NCI-H345 (cell line): ENCODE data around the gene FAM156A.
A peak's percentile ranks its signal among the peaks of the same experiment; 100 is the strongest.
"Not testable (repeated sequence)": the region's sequence is repeated elsewhere in the genome, so short reads cannot be mapped to it uniquely, and the experiment has no call there.

Source experiments
- DNase-seq: peaks from one replicate; lab custom pipeline; 2025; lab: John Stamatoyannopoulos, UW

Gene FAM156A

GRCh38 chrX:52966993-52967738 is 8.8 kb upstream of the FAM156A start:
- DNase-seq: not testable (repeated sequence)

DNA sequence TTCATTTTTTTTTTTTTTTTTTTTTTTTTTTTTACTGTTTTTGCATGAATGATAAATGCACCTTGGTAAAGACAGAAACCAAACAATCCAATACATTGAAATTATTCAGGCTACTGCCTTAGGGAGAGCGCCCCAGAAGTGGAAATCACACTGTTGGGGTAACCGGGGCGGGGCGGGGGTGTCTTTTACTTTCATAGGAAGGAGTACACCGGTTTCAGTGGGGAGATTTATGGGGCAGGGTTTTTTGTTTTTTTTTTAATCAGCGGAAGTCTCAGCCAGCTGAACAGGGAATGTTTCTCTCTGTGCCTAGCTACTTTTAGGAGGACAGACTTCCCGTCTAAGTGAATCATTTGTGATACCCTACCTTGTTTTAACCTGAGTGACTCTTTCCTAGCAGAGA is 643 bp upstream of the FAM156A start:
- not testable (repeated sequence) for DNase-seq

DNA sequence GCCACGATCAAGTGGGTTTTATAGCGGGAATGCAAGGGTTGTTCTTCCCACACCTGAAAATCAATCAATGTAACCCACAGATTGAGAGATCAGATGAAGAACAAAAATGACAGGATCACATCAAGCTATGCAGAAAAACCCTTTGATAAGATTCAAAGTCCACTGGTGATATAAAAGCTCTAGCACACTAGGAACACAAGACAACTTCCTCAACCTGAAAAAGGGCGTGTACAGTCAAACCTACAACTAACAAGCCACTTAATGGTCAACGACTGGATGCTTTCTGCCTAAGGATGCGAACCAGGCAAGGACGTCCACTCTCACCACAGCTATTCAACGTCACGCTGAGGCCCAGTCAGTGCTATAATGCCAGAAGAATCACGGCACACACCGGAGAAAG is 8.4 kb downstream of the FAM156A start:
- DNase-seq: not testable (repeated sequence)

GRCh38 chrX:52949325-52949724 is 9.0 kb downstream of the FAM156A start:
- not testable (repeated sequence) for DNase-seq

DNA sequence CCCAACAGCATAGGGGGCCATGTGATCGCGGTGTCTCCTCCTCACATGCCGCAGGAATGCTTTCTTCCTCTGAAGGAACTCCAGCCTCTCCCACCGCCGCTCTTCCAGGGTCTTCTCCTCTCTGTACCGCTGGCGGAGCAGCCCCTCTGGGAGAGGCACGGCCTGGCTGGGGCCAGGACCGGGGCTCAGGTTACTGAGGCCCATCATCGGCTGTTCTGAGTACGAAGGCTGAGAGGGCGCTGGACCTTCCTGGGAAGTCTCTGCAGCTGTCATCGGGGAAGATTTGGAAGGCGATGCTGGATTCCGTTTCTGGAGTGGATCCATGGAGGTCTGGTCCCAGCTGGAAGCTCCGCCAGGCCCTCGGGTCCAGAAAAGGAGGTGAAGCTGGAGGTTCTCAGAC is 10.1 kb downstream of the FAM156A start:
- DNase-seq: not testable (repeated sequence)

GRCh38 chrX:52947501-52947900 is 10.8 kb downstream of the FAM156A start:
- DNase-seq: not testable (repeated sequence)

GRCh38 chrX:52945838-52946494 is 12.4 kb downstream of the FAM156A start:
- not testable (repeated sequence) for DNase-seq

DNA sequence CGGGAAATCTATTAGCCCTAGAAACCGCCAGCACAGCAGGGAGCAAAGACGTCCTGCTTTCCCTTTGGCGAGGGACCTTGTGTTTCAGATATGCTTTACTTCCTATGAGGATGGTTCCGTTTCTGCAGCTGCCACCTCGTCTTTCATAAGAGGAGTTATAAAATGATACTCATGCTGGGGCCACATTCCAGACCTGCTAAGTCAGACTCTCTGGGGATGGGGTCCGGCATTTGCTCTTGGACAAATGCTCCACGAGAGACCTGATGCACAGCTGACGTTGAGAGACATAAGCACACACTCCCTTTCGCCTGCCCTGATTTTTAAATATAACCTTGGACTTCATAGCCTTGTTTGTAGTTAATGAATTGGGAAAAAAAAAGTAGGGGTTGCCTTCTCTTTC is 16.6 kb downstream of the FAM156A start:
- DNase-seq: not testable (repeated sequence)

GRCh38 chrX:52940704-52941103 is 17.6 kb downstream of the FAM156A start:
- not testable (repeated sequence) for DNase-seq

DNA sequence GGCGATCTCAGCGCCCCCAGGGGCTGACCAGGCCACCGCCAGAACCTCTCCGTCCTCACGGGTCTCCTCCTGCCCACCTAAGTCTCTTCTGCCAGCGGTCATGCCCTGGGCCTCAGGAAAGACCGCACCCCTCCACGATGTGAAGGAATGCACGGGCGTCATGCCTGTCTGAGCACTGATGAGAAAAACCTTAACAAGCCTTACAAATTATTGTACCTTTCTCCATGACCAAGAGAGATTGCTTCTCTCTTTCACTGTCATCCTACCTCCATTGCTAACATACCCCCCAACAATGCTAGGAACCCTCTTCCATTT is 22.9 kb downstream of the FAM156A start:
- not testable (repeated sequence) for DNase-seq

- DNase-seq: peak; percentile 95
Measured at GRCh38 chrX:52934704-52935469, 23.4 kb downstream of the FAM156A start.

DNA sequence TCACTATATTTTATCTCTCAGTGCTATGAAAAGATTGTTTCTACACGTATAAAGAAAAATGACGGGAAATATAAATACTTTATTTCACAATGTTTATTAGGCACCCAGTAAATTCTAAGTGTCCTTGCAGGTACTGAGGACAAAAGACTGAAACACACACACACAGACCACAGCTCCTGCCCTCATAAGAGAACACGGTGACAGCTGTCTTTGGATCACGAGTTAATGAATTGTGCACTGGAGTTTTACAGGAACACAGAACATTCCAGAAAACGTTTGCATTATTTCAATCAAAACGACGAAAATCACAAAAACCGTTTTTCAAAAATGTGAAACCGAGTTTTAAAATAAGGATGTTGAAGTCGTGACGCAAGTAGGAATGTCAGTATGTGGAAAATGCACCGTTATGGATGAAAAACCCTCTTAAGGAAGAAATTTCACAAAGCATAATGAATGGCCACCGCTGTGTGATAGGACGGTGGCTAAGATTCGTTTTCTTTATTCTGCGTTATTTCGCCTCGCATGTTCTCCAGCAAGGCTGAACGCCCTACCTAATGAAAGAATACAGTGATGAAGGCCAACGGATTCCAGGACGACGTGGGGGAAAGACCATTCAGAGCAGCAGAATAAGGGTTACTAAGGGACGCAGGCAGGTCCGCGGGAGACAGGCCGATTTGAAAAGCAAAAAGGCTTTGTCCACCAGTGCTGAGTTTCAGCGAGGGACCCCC is 24.2 kb downstream of the FAM156A start:
- no peak for DNase-seq

DNA sequence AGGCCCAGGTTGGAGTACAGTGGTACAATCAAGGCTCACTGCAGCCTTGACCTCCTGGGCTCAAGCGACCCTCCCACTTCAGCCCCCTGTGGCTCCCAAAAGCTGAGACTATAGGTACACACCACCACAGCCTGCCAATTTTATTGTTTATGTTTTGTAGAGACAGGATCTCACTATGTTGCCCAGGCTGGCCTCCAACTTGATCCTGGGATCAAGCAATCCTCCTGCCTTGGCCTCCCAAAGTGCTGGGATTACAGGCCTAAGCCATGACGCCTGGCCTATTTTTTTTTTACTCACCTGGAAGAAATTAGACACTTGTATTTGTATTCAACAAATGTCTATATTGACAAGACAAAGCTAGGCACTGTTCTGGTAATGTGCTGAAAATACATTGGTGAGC is 25.1 kb downstream of the FAM156A start:
- no peak for DNase-seq

GRCh38 chrX:52930214-52930613 is 28.1 kb downstream of the FAM156A start:
- not testable (repeated sequence) for DNase-seq

DNA sequence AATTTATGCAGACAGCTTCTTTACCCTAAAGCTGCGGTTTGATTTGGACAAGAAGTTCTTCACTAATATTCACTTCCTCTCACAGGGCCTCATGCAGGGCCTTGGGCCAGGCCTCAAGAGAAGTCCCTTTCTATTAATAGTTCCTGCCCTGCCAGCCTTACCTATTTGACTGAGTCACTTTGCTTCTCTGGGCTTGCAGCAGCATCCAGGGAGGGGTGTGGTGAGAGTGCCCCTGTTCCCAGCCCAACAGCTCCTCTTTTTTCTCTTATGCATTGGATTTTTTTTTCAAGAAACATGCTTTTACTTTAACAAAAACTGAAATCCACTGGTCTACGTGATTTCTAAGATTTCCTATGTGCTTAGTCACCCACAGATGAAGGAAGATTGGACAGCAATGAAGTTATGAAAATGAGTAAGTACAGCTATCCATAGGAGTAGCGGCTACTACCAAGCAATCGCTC is 34.5 kb downstream of the FAM156A start:
- DNase-seq: no peak

- DNase-seq: not testable (repeated sequence)
Measured at GRCh38 chrX:52914704-52915103, 43.6 kb downstream of the FAM156A start.

DNA sequence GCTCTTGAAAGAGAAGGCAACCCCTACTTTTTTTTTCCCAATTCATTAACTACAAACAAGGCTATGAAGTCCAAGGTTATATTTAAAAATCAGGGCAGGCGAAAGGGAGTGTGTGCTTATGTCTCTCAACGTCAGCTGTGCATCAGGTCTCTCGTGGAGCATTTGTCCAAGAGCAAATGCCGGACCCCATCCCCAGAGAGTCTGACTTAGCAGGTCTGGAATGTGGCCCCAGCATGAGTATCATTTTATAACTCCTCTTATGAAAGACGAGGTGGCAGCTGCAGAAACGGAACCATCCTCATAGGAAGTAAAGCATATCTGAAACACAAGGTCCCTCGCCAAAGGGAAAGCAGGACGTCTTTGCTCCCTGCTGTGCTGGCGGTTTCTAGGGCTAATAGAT is 44.6 kb downstream of the FAM156A start:
- DNase-seq: not testable (repeated sequence)

DNA sequence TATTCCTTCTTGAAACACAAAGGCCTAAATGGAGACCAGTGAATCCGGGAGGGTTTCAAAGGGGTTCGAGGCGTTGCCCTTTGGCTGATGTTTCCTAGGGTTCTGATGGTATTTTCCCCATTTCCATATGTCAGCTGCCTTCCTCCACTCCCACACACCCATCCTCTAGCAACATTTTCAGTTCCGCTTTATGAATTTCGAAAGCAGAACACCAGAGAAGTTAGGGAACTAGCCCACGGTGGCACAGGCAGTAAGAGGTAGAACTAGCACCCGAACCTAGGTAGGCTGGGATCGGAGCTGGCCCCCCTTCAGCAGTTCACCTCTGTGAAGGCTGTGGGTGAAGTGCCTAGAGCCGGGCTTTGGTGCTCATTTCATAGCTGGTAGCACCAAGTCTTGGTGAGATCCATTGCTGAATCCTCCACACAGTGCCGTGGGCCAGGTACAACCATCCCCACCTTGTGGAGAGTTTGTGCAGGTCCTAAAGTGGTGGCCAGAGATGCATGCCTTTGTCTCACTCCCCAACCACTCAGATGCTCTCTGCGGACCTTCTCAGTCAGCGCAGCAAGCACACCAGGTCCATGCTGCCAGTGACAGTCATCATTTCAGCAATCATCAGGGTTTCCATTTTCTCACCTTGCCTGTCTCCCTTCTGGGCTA is 48.9 kb downstream of the FAM156A start:
- not testable (repeated sequence) for DNase-seq

DNA sequence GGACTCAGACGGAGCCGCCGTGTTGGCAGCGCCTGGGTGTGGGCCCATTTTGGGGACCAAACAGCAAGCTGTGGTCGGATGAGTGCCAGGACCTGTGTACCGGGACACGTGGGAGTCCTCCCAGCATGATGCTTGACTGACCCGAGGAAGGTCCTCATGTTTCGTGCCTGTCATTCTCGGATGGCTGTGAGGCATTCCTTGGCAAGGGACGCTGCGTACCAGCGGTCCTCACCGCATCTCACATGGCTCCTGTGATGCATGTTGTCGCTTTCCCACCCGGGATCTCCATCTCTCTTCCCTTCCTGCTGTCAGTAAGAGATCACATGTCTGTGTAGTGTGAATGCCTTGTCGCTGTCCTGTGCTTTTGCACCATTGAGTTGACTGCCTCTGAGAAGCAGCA is 50.4 kb downstream of the FAM156A start:
- DNase-seq: not testable (repeated sequence)

GRCh38 chrX:52907137-52907536 is 51.2 kb downstream of the FAM156A start:
- not testable (repeated sequence) for DNase-seq

DNA sequence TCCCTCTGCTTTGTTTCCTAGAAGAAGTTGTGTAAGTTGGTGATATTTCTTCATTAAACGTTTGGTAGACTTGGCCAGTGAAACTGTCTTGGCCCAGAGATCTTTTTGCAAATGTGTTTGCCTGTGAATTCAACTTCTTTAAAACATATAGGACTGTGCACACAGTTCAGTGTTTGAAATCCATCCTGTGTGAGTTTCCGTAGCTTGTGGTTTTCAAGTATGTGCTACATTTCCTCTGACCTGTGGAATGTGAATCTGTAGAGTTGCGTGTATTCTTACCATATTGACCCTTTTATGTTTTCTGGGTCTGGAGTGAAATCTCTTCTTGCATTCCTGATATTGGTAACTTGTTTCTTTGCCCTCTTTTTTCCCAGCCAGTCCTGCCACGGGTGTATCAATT is 52.2 kb downstream of the FAM156A start:
- DNase-seq: not testable (repeated sequence)
